A549 (cell line): ENCODE measurements around the gene DCPS.

Experiments
- CTCF ChIP-seq: fragments of >200 bp; sonication (Bioruptor Twin); formaldehyde crosslinking; IDR thresholded peaks from 3 replicates; pipeline ENCODE4 v1.5.1; 2016
- POLR2A ChIP-seq: IDR thresholded peaks from 2 replicates; pipeline ENCODE4 v1.6.1; 2012; ENCODE audit warnings: mild to moderate bottlenecking, low read length

- TF ChIP-seq CTCF (no peak), POLR2A (no peak)
Observed at GRCh38 chr11:126322996-126323395, 19.1 kb downstream of the DCPS start.
